H1 (cell line): ENCODE data around the gene GPN2. TPM values are rescaled to one million over a fixed set of nuclear protein-coding genes. Genes with fewer than 3 reads are reported as not detected.
A peak's percentile ranks its signal among the peaks of the same experiment; 100 is the strongest.

Source experiments
- BRCA1 ChIP-seq: IDR thresholded peaks from 2 replicates; pipeline ENCODE4 v1.6.1; 2012; ENCODE audit warnings: low read depth, low read length, improper control_type of control experiment
- RBBP5 ChIP-seq: IDR thresholded peaks from 2 replicates; pipeline ENCODE4 v1.7.1; 2012; ENCODE audit warnings: low read depth, mild to moderate bottlenecking, inconsistent platforms, low read length, moderate library complexity, borderline replicate concordance
- polyA plus RNA-seq, 7 experiments: library from polyadenylated mRNA; depleted of rRNA in 3 of 7; stranded (reverse) in 5 of 7; unstranded in 2 of 7; fragments of >200 nt in 5 of 7; fragments of 200-250 nt in 2 of 7; gene quantifications; 1 replicate in 5 of 7; 2 replicates in 1 of 7; 4 replicates in 1 of 7; pipeline versions ENCODE4 v1.2.1 to v1.2.3, GENCODE V29; 2011 to 2013; ENCODE audit warnings: missing spikeins in 2 of 7, mixed read lengths in 2 of 7
- total RNA-seq: library from RNA; stranded (reverse); fragmentation: NEBNext Ultra II Directional; extraction: Animal tissue kit (Norgen Biotek cat#: 25700); gene quantifications from 2 replicates; pipeline ENCODE4 v1.2.1, GENCODE V29; 2021

The GPN2 gene
- total and polyA plus RNA-seq, 2 of the 8 experiments (the other 6 are each of a cell fraction or from before 2014, with no cell fraction given): 27.3 to 36.8 TPM

DNA sequence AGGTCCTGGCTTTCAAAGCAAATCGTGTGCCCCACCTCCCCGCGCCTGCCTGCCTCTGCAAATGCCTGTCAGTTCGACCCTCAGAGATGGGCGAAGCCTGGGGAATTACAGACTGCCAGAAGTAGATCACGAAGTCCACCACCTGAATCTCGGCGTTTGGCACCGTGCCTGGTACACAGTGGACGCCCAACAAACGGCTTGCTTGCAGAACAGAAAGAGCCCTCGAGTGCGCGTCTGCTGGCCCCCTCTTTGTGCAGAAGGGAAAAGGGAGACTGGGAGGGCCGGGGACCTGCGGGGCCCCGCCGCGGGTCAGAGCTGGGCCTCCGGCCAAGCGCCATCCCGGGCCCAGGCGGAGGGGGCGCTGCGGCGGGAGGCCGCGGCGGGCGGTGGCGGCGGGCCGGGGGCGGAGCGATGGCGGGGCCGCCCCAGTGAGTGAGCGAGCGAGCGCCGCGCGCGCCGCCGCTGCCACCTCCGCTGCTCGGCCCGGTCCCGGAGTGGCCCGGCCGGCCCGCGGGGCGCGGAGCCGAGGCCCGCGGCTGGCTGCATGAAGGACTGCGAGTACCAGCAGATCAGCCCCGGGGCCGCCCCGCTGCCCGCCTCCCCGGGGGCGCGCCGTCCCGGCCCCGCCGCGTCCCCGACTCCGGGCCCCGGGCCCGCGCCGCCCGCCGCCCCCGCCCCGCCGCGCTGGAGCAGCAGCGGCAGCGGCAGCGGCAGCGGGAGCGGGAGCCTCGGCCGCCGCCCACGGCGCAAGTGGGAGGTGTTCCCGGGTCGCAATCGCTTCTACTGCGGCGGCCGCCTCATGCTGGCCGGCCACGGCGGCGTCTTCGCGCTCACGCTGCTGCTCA lies 63.6 kb downstream of the GPN2 start, which contains the start of gene ZDHHC18 (continued):
- TF ChIP-seq RBBP5: peak; percentile 71
- no peak for TF ChIP-seq BRCA1

Other genes starting within 250 kb of the GPN2 start
- 103 and 105 TPM in 2 replicates for gene ARID1A, start 194.3 kb downstream of the GPN2 start, total RNA-seq
- gene ARID1A, start 194.3 kb downstream of the GPN2 start, polyA plus RNA-seq (2011; rRNA removed): 52.1 and 86.7 TPM in 2 replicates
- 8.5 and 9.3 TPM in 2 replicates for gene PIGV, start 102.3 kb downstream of the GPN2 start, total RNA-seq
- gene PIGV, start 102.3 kb downstream of the GPN2 start, polyA plus RNA-seq (2011; rRNA removed): 20.9 and 22.4 TPM in 2 replicates
- 29.2 and 29.7 TPM in 2 replicates for gene ZDHHC18, start 63.6 kb downstream of the GPN2 start, total RNA-seq
- 49.8 and 61.3 TPM in 2 replicates for gene ZDHHC18, start 63.6 kb downstream of the GPN2 start, polyA plus RNA-seq (2011; rRNA removed)
- 3.9 and 4.0 TPM in 2 replicates for gene SFN, start 27.1 kb downstream of the GPN2 start, total RNA-seq
- gene SFN, start 27.1 kb downstream of the GPN2 start, polyA plus RNA-seq (2011; rRNA removed): 3.3 and 4.2 TPM in 2 replicates
- 17.4 and 19.8 TPM in 2 replicates for gene GPATCH3, start 10.2 kb upstream of the GPN2 start, total RNA-seq
- gene GPATCH3, start 10.2 kb upstream of the GPN2 start, polyA plus RNA-seq (2011; rRNA removed): 7.9 and 11.6 TPM in 2 replicates
- not detected in 2 replicates for gene NR0B2, start 23.7 kb upstream of the GPN2 start, total RNA-seq
- gene NR0B2, start 23.7 kb upstream of the GPN2 start, polyA plus RNA-seq (2011; rRNA removed): not detected in 2 replicates
- 131 and 134 TPM in 2 replicates for gene NUDC, start 31.5 kb upstream of the GPN2 start, total RNA-seq
- gene NUDC, start 31.5 kb upstream of the GPN2 start, polyA plus RNA-seq (2011; rRNA removed): 43.2 and 53.5 TPM in 2 replicates
- gene KDF1, start 70.2 kb upstream of the GPN2 start, total RNA-seq: 16.7 and 16.9 TPM in 2 replicates
- gene KDF1, start 70.2 kb upstream of the GPN2 start, polyA plus RNA-seq (2011; rRNA removed): 37.5 and 44.3 TPM in 2 replicates
- gene TRNP1, start 103.4 kb upstream of the GPN2 start, total RNA-seq: 51.6 and 51.7 TPM in 2 replicates
- gene TRNP1, start 103.4 kb upstream of the GPN2 start, polyA plus RNA-seq (2011; rRNA removed): 102 and 106 TPM in 2 replicates
- gene TENT5B, start 122.6 kb upstream of the GPN2 start, total RNA-seq: 118 and 129 TPM in 2 replicates
- gene TENT5B, start 122.6 kb upstream of the GPN2 start, polyA plus RNA-seq (2011; rRNA removed): 119 and 188 TPM in 2 replicates